ENCODE data around the gene AHRR. TPM values are rescaled to one million over a fixed set of nuclear protein-coding genes. Genes with fewer than 3 reads are reported as not detected.

AHRR gene
- total and polyA plus RNA-seq, 10 of the 15 experiments (the other 5 are each of a cell fraction or from before 2014, with no cell fraction given), result 0.90 to 35.2 (median 19.2) TPM

- intact Hi-C loops (cut with micrococcal nuclease; ENCODE audit: unreplicated experiment), result no loop called here
- DNase-seq (ENCODE audit: low read depth, low spot score) (no peak), FAIRE-seq (no peak), ATAC-seq (no peak)
- ChIA-PET SMC1A (ENCODE audit: uncharacterized antibody, unreplicated experiment) (interaction anchor here (1.1 to 3.8 kb wide), 8 partner anchors 11 to 69 kb away, joined by 3 to 13 read pairs (median 4); no protein-coding TSS in a partner anchor), POLR2A (interaction anchor here (0.6 to 1.7 kb wide), 4 partner anchors 9 to 31 kb away, joined by 3 to 5 read pairs (median 4); partner anchors contain the start of gene AHRR), RAD21 (ENCODE audit: unreplicated experiment) (interaction anchor here (0.9 to 1.3 kb wide), 4 partner anchors 21 to 87 kb away, joined by 3 to 7 read pairs (median 4); no protein-coding TSS in a partner anchor), CTCF (interaction anchor here (0.8 to 2.9 kb wide), 7 partner anchors 12 to 94 kb away, joined by 3 to 8 read pairs (median 6); partner anchors contain the start of gene AHRR)
- no peaks in the 10 kb centered on the region; the same call in 1 of the 3 replicates for H3K9me3 ChIP-seq (replicated peaks; ENCODE audit: control insufficient read depth, insufficient read depth, low read length)
- H3K4me3 ChIP-seq, result no peak overlapping the region
- 88% methylated on average over 12 of the region's 12 CpGs for WGBS (ENCODE audit: insufficient coverage, insufficient replicate concordance, low lambda C conversion rate, missing lambda C conversion rate)
- peaks cover 95% of the 10 kb centered on the region for H3K79me2 ChIP-seq (ENCODE audit: control insufficient read depth, insufficient read depth, low read length)
- H3K4me2 ChIP-seq (ENCODE audit: control insufficient read depth, insufficient read depth), result peak overlapping the region; percentile 15
- H2AFZ ChIP-seq (ENCODE audit: control insufficient read depth, low read depth, low read length), result no peak overlapping the region
- H4K20me1 ChIP-seq (ENCODE audit: control insufficient read depth, insufficient read depth), result no peaks in the 10 kb centered on the region
- H3K27me3 ChIP-seq (replicated peaks in 1 of 2; ENCODE audit: control insufficient read depth in 2 of 2, insufficient read depth in 2 of 2, low read length in 1 of 2), result no peaks in the 10 kb centered on the region
- H3K4me1 ChIP-seq (ENCODE audit: control insufficient read depth, insufficient read depth, low read length), result peaks cover 33% of the 10 kb centered on the region
- no peak overlapping the region for H3K27ac ChIP-seq (ENCODE audit: control insufficient read depth, insufficient read depth)
- TF ChIP-seq ZBTB40 (IDR thresholded peaks at IDR 0.05; ENCODE audit: borderline replicate concordance) (peak; percentile 52; the same call in 1 of the 2 replicates), HDGF (IDR thresholded peaks at IDR 0.05) (no peak), CTCF (IDR thresholded peaks at IDR 0.05 in 2 of 3, conservative IDR thresholded peaks at IDR 0.05 in 1 of 3; ENCODE audit: control insufficient read depth in 2 of 3, extremely low read depth in 1 of 3, insufficient read depth in 1 of 3, low read depth in 3 of 3, low read length in 3 of 3) (peak in 1 of 3 experiments; percentile 20; a peak in 2 of 6 replicates), STAT3 (IDR thresholded peaks at IDR 0.05; ENCODE audit: low read depth, low read length) (no peak)
- in situ Hi-C loops (cut with MboI), result no loop called here
- no TSS peak for BruUV-seq (replicated peaks)
- H3K36me3 ChIP-seq (ENCODE audit: control insufficient read depth in 2 of 2, insufficient read depth in 2 of 2, low read length in 1 of 2), result peaks cover 0 to 7% of the 10 kb centered on the region in 2 experiments; a peak in 2 of 4 replicates
- H3K9ac ChIP-seq (ENCODE audit: control insufficient read depth, insufficient read depth, low read length), result no peak overlapping the region
These were observed 16.1 kb downstream of the AHRR start for GRCh38 chr5:337563-338130.

Measured in GM12878 (cell line).